GM08714 (cell line): Measurements from ENCODE around the gene PCSK4.

ENCODE experiments used
- H3K4me3 ChIP-seq: fragments of 200-500 bp; sonication (Bioruptor generic); 2 replicates; pipeline ENCODE4 v1.5.1; 2014; ENCODE audit warnings: mild to moderate bottlenecking, low read length, inconsistent platforms
- ZNF274 ChIP-seq: IDR thresholded peaks from 2 replicates; pipeline ENCODE4 v1.6.1; 2012; ENCODE audit warnings: mild to moderate bottlenecking, low read depth, low read length

The PCSK4 gene

DNA sequence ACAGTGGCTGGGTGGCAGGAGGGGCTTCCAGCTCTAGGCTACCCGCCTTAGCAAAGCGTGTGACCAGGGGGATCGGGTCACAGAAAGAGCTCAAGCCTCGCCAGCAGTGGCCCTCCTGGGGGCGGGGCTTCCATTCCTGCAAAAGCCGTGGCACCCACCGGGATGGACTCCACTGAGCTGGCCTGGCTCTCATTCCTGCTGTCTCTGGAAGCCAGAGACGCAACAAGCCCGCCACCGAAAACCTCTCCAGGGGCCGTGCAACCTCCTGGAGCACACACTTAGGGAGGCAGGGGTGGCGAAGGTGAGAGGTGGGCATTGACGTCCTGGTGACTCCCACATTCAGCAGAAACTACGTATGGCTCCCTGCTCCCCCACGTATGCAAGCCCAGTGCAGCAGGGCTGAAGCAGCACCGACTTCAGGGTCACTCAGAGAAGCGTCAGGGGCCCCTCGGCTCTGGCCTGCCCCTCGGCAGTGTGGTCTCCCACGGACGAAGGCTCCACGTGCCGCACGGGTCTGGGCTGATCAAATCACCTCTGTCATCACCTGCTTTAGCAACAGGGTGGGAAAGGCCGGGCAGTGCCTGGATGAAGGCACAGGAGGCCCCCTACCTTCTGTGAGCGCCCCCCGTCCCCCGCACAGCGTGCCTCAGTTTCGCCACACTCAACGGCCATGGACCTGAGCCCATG is 14.3 kb downstream of the PCSK4 start:
- TF ChIP-seq ZNF274 = no peak
- no peak overlapping the region for H3K4me3 ChIP-seq

DNA sequence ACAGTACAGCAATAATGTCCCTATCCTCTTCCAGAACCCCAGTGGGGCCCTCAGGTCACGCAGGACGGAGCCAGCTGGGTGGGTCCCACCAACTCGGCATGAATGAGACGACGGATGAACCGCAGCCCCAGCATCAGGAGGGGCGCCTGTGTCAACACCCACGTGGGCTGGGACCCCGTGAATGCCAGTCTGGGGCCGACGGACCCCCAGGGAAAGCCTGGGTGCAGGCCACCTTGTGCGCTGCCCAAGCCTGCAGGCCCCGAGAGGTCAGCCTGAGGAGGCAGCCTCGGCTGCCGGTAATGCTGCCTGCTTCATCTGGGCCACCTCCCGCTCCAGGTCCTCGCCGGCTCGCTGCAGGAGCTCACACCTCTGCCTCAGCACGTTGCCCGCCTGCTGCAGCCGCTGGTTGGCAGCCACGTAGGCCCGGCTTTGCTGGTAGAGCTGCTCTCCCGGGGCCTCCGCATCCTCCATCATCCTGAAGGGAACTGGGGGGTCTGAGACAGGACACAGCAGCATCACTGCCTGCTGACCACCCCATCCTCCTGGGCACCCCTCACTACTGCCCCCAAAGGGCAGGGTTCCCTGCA is 15.3 kb downstream of the PCSK4 start:
- TF ChIP-seq ZNF274 = no peak

DNA sequence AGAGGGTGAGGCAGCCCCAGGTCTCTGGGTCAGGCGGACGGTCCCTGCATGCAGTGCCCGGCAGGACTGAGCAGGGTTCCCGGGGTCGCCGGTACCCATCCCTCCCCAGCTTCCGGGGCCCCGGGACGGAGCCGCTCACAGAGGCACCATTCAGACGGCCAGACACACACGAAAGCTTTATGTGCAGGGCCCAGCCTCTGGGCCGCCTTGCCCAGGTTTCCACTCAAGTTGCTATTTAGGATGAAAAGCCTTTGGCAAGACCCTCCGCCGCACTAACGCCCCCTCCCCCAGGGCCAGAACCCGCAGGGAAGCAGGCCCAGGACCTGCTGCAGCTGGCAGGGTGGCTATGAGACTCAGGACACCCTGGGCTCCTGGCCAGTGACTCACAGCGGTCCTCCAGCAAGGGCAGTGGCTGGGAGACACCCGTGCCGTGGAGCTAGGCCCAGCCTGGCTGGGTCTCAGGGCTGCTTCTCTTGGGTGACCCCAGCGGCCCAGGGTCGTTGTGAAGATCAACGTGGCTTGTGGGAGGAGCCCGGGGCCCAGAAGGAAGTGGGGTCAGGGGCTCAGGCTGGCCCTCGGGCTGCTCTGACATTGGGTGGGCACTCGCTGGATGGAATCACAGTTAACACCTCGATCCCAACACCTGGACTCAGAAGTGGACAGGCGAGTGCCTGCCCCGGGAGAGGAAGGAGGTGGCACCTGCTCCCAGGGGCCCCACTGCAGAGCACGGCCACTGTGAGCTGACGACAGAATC is 16.0 kb downstream of the PCSK4 start:
- TF ChIP-seq ZNF274 = no peak
- H3K4me3 ChIP-seq = no peak overlapping the region

More for the DNA sequence above, 15.3 kb downstream of the PCSK4 start:
- no peak overlapping the region for H3K4me3 ChIP-seq

DNA sequence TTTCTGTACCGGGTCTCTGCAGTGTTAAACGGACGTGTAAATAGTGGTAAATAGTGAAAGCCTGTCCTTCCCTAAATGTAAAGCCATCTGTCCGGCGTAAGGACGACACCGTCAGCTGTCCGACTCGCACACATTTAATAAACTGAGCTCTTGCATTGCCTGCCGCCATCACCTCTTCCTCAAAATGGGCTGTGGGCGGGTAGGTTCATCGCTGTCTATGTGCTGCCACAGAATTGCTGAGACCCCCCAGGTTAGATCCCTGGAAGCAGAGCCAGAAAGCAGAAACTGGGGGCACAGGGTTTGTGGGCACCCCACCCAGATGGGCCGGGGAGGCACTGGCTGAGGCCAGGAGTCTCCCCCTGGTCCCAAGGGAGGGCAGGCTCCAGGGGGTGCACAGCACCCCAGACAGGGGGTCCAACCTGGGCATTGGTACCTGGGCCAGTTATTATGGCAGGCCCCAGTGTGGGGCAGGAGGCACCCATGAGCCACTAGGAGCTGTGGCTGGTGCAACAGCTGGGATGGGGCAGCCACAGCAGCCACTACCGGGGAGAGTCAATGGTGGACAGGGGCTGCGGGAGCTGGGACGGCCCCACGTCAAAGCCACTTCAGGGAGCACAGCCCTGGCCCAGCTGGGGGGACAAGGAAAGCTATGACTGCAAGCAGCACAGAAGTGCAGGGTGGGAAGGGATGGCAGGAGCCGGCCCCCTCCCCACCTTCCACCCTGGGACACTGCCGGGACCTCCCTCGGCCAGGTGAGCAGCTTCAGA is 16.9 kb downstream of the PCSK4 start:
- TF ChIP-seq ZNF274 = no peak
- no peak overlapping the region for H3K4me3 ChIP-seq

DNA sequence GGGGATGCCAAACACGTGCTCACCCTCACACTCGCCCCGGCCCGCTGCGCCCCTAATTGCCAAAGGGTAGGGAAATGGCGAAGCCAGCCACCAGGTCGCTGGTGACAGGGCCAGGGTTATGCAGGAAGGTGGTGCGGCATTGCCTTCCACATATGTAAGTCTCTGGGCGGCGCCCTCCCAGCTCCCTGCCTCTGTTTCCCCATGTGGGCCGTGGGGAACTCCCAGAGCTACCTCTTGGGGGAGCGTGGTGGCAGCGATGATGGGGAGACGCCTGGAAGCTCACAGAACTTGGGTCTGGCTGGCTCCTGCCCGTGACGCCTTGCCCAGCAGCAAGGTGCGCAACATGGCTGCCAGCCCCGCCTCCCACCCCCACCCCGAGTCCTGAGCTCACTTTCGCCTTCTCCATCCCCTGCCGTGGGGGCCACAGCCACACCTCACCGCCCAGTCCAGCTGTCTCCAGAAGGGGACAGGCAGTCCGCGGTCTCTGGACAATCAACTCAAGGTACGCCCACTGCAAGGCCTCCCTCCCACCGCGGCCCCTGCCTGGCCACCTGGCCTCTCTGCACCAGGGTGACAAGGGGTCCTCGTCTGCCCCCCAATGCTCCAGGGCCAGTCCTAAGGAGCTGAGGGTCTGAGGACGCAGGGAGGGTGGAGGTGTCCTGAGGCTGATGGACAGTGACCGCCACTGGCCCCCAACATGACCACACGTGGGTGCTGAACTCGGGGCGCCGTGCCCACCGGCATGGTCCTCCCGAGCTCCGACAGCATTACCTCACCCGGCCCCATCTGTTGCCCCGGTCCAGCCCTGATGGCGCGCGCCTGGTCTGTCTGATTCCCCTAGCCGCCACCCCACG is 17.7 kb downstream of the PCSK4 start:
- TF ChIP-seq ZNF274 = no peak
- H3K4me3 ChIP-seq = no peak overlapping the region

DNA sequence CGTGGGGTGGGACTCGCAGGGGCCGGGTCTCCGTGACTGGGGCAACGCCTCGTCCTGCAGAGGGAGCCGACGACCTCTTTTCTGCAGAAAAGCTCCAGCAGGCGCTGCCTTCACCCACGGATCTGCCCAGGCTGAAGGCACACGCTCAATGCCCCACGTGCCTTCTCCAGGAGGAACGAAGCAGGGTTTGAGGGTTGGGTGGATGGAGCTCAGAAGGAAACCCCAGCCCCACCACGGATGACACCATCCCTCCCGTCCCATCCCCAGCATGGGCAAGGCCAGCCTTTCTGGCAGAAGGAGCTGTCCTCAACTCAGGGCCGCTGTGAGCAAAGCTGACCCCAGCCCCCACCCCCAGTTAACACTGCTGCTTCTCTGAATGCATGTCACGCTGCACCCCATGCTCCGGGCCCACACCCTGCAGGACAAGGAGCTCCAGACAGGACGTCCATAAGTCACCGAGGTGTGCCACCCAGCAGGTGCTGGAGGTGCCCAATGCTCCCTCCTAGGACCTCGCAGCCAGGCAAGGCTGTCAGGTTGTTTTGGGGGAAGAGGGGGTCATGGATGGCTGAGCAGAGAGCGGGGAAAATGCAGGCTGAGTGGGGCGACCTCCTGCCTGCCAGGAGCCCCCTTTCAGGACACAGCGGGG is 18.5 kb downstream of the PCSK4 start:
- H3K4me3 ChIP-seq = no peak overlapping the region
- no peak for TF ChIP-seq ZNF274

DNA sequence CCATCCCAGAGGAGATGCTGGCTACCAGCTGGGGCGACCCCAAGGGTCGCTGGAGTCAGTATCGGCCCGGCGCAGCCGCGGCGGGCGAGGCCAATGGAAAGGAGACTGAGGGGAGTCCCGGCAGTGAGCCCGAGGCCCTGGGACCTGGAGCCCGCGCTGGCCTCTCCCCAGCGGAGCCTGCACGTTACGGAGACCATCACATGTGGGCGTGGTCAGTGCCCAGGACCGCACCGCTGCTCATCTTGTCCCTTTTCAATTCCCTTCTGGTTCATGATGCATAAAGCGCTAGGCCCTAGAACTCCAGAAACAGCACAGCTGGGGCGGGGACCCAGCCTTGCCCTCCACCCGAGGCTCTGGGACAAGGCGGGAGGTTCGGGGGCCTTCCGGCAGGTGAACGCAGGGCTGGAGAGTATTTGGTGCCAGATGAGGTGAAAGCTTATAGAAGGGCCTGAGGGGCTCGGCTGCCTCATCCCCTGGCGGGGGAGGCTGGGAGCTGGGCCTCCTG is 19.1 kb downstream of the PCSK4 start:
- TF ChIP-seq ZNF274 = no peak
- H3K4me3 ChIP-seq = no peak overlapping the region

DNA sequence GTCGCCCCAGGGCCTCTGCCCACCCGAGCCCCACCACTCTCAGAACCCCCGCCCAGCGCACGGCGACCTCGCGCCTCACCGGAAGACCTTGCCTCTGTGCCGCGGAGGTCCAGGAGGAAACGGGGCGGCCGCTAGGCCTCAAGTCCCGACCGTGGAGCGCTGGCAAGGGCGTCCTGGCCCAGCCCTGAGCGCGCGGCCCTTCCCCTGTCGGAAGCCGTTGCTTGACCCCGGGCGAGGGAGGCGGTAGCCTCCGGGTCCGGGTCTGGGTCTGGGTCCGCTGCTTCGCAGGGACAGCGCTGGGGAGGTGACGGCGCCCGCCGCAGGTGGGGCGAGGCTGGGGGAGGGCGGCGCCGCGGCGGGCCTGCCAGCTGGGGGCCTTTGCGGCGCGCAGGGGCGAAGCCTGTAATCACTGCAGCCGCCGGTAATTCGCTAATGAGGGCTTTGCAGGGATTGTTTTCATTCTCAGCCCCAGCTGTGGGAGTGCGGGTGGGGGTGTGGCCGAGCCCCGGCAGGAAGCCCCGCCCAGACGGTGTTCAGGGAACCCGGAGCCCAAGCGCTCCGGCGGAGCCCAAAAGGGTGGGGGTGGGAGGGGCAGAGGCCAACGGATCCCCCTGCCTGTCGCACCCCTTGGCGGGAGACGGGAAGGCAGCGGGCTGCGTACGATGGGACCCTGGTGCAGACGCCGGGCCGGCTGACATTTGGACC is 19.7 kb downstream of the PCSK4 start:
- no peak for TF ChIP-seq ZNF274

DNA sequence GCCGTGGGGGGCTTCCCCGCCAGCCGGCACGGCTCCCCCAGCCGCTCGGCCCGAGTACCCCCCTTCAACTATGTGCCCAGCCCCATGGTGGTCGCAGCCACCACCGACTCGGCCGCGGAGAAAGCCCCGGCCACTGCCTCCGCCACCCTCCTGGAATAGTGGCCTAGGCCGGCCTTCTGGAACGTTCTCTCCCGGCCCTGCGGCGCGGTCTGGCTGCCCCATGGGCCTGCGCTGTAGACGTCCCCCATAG is 20.2 kb downstream of the PCSK4 start:
- H3K4me3 ChIP-seq = no peak overlapping the region

More for the DNA sequence above, 19.7 kb downstream of the PCSK4 start:
- H3K4me3 ChIP-seq = no peak overlapping the region

DNA sequence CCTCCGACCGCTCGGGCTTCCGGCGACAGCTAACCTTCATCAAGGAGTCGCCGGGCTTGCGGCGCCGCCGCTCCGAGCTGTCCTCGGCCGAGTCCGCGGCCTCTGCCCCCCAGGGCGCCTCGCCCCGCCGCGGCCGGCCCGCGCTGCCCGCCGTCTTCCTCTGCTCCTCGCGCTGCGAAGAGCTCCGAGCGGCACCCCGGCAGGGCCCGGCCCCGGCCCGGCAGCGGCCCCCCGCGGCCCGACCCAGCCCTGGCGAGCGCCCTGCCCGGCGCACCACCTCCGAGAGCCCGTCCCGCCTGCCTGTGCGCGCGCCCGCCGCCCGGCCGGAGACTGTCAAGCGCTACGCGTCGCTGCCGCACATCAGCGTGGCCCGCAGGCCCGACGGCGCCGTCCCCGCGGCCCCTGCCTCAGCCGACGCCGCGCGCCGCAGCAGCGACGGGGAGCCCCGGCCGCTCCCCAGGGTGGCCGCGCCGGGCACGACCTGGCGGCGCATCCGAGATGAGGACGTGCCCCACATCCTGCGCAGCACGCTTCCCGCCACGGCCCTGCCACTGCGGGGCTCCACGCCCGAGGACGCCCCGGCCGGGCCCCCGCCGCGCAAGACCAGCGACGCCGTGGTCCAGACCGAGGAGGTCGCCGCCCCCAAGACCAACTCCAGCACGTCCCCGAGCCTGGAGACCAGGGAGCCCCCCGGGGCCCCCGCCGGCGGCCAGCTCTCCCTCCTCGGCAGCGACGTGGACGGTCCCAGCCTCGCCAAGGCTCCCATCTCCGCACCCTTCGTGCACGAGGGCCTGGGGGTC is 20.7 kb downstream of the PCSK4 start:
- no peak overlapping the region for H3K4me3 ChIP-seq
- no peak for TF ChIP-seq ZNF274

More for the DNA sequence above, 20.2 kb downstream of the PCSK4 start:
- TF ChIP-seq ZNF274 = no peak

DNA sequence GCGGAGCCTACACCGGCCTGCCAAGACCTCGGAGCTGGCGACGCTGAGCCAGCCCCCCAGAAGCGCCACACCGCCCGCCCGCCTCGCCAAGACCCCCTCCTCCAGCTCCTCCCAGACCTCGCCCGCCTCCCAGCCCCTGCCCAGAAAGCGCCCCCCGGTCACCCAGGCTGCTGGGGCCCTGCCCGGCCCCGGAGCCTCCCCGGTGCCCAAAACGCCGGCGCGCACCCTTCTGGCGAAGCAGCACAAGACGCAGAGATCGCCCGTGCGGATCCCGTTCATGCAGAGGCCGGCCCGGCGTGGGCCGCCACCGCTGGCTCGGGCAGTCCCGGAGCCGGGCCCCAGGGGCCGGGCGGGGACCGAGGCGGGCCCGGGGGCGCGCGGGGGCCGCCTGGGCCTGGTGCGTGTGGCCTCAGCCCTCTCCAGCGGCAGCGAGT is 21.3 kb downstream of the PCSK4 start:
- H3K4me3 ChIP-seq = no peak overlapping the region
- TF ChIP-seq ZNF274 = no peak
